GM23338 (cell line): ENCODE results near the gene GALNT16.

Source experiments
- EZH2 ChIP-seq: fragments of 200-600 bp; sonication (generic); IDR thresholded peaks from one replicate; pipeline ENCODE4 v1.8.0; 2017; ENCODE audit warnings: antibody characterized with exemption, mild to moderate bottlenecking, low read depth; ENCODE audit not compliant: unreplicated experiment
- EZH2phosphoT487 ChIP-seq: fragments of 200-600 bp; sonication (generic); IDR thresholded peaks from one replicate; pipeline ENCODE4 v1.8.1; 2018; ENCODE audit warnings: antibody characterized with exemption; ENCODE audit not compliant: unreplicated experiment
- POLR2AphosphoS5 ChIP-seq: IDR thresholded peaks from 2 replicates; pipeline ENCODE4 v1.6.1; 2016; ENCODE audit warnings: antibody characterized with exemption, low read depth
- ZNF331 ChIP-seq: fragments of 250-450 bp; sonication (Bioruptor Pico); IDR thresholded peaks from 2 replicates; pipeline ENCODE4 v1.5.0; 2020; ENCODE audit warnings: low read depth, mild to moderate bottlenecking, moderate library complexity
- TF ChIP-seq, protein P1 (sequence below), 2 experiments: fragments of 200-600 bp in 1 of 2; sonication (generic) in 1 of 2; conservative IDR thresholded peaks; 2 replicates each; pipeline versions ENCODE4 v1.5.1 to v1.6.1; 2016 to 2017; ENCODE audit warnings: antibody characterized with exemption in 2 of 2, low read depth in 2 of 2, mild to moderate bottlenecking in 2 of 2, moderate library complexity in 1 of 2

GRCh38 chr14:69374235-69374634 is 114.3 kb downstream of the GALNT16 start:
- TF ChIP-seq, protein P1, sequence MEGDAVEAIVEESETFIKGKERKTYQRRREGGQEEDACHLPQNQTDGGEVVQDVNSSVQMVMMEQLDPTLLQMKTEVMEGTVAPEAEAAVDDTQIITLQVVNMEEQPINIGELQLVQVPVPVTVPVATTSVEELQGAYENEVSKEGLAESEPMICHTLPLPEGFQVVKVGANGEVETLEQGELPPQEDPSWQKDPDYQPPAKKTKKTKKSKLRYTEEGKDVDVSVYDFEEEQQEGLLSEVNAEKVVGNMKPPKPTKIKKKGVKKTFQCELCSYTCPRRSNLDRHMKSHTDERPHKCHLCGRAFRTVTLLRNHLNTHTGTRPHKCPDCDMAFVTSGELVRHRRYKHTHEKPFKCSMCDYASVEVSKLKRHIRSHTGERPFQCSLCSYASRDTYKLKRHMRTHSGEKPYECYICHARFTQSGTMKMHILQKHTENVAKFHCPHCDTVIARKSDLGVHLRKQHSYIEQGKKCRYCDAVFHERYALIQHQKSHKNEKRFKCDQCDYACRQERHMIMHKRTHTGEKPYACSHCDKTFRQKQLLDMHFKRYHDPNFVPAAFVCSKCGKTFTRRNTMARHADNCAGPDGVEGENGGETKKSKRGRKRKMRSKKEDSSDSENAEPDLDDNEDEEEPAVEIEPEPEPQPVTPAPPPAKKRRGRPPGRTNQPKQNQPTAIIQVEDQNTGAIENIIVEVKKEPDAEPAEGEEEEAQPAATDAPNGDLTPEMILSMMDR (conservative IDR thresholded peaks at IDR 0.05; ENCODE audit: low read depth in 2 of 2) = no peak
- TF ChIP-seq EZH2 = no peak
- no peak for TF ChIP-seq EZH2phosphoT487
- TF ChIP-seq POLR2AphosphoS5 = no peak
- no peak for TF ChIP-seq ZNF331 (CRISPR knock-in tag)
